ENCODE data around the gene SPOCK1. TPM values are rescaled to one million over a fixed set of nuclear protein-coding genes. Genes with fewer than 3 reads are reported as not detected.

The SPOCK1 gene
- total and polyA plus RNA-seq, 2 experiments from 2014 or later = 5.6 to 10.1 TPM

DNA sequence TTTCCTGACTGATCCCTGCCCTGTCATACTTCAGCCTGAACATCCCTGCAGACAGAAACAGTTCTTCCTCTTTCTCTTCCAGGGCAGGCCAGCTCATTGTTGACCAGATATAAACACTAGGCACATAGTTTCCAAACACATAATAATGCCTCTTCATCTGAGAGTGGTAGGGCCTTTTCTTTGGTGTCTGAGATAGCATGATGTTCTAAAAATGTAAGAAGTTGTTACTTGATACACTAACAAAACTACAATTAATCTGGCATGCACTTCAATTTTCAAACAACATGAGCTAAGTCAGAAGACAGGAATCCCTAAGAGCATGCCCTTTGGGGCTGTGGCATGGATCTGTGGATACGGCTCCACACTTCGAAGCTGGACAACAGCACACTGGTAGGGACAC is 246.6 kb downstream of the SPOCK1 start:
- Histone ChIP-seq H3K4me1 (ENCODE audit: insufficient read depth) (no peaks in the 10 kb centered on the region), H2AFZ (no peak overlapping the region), H3K27me3 (no peaks in the 10 kb centered on the region), H3K79me2 (no peaks in the 10 kb centered on the region), H3K36me3 (replicated peaks; ENCODE audit: insufficient read depth, low read depth) (no peaks in the 10 kb centered on the region), H3K4me3 (no peak overlapping the region), H3K9me2 (replicated peaks; ENCODE audit: insufficient read depth) (no peaks in the 10 kb centered on the region), H3K4me2 (no peak overlapping the region), H3K27ac (no peak overlapping the region), H4K20me1 (ENCODE audit: insufficient read depth, poor library complexity, severe bottlenecking) (no peaks in the 10 kb centered on the region), H3K9me3 (ENCODE audit: low read depth) (no peaks in the 10 kb centered on the region)
- 90% methylated on average over 2 of the region's 2 CpGs for WGBS (ENCODE audit: low lambda C conversion rate, missing lambda C conversion rate)
- DNase-seq (ENCODE audit: low spot score) = no peak
- TF ChIP-seq EZH2 (IDR thresholded peaks at IDR 0.05; ENCODE audit: borderline replicate concordance) (no peak), EZH2phosphoT487 (IDR thresholded peaks at IDR 0.05; ENCODE audit: low read depth, severe bottlenecking, unreplicated experiment) (no peak)
- TF ChIP-seq, protein P1, sequence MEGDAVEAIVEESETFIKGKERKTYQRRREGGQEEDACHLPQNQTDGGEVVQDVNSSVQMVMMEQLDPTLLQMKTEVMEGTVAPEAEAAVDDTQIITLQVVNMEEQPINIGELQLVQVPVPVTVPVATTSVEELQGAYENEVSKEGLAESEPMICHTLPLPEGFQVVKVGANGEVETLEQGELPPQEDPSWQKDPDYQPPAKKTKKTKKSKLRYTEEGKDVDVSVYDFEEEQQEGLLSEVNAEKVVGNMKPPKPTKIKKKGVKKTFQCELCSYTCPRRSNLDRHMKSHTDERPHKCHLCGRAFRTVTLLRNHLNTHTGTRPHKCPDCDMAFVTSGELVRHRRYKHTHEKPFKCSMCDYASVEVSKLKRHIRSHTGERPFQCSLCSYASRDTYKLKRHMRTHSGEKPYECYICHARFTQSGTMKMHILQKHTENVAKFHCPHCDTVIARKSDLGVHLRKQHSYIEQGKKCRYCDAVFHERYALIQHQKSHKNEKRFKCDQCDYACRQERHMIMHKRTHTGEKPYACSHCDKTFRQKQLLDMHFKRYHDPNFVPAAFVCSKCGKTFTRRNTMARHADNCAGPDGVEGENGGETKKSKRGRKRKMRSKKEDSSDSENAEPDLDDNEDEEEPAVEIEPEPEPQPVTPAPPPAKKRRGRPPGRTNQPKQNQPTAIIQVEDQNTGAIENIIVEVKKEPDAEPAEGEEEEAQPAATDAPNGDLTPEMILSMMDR (IDR thresholded peaks at IDR 0.05; ENCODE audit: poor library complexity) = no peak

GRCh38 chr5:137250421-137250820 is 248.7 kb downstream of the SPOCK1 start:
- H3K36me3 ChIP-seq (replicated peaks; ENCODE audit: insufficient read depth, low read depth) = no peaks in the 10 kb centered on the region
- H2AFZ ChIP-seq = no peak overlapping the region
- no peak overlapping the region for H3K4me3 ChIP-seq
- TF ChIP-seq EZH2phosphoT487 (IDR thresholded peaks at IDR 0.05; ENCODE audit: low read depth, severe bottlenecking, unreplicated experiment) (no peak), EZH2 (IDR thresholded peaks at IDR 0.05; ENCODE audit: borderline replicate concordance) (no peak)
- TF ChIP-seq, protein P1 (IDR thresholded peaks at IDR 0.05; ENCODE audit: poor library complexity) = no peak
- no peaks in the 10 kb centered on the region for H3K79me2 ChIP-seq
- no peaks in the 10 kb centered on the region for H3K9me2 ChIP-seq (replicated peaks; ENCODE audit: insufficient read depth)
- no peak overlapping the region for H3K4me2 ChIP-seq
- no peak for DNase-seq (ENCODE audit: low spot score)
- 78% methylated on average over 6 of the region's 6 CpGs for WGBS (ENCODE audit: low lambda C conversion rate, missing lambda C conversion rate)
- no peaks in the 10 kb centered on the region for H3K9me3 ChIP-seq (ENCODE audit: low read depth)
- no peak overlapping the region for H3K27ac ChIP-seq
- H3K27me3 ChIP-seq = no peaks in the 10 kb centered on the region
- H3K4me1 ChIP-seq (ENCODE audit: insufficient read depth) = no peaks in the 10 kb centered on the region
- no peaks in the 10 kb centered on the region for H4K20me1 ChIP-seq (ENCODE audit: insufficient read depth, poor library complexity, severe bottlenecking)

DNA sequence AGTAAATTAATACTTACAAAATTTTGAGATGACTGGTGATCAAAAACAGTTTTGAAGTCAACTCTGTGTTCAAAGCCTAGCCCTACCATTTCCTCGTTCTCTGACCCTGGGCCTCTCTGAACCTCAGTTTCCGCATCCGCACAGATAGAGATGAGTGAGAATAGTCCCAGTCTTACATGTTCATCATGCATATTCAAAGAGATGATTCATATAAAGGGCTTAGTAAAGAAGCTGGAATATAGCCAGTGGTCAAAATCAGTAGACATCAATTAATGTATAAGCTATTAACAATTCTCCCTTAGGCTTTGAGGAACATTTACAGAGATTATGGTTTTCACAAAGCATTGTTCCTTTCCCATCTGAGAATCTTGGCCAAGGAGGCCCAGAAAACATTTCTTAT is 250.6 kb downstream of the SPOCK1 start:
- 93% methylated on average over 3 of the region's 3 CpGs for WGBS (ENCODE audit: low lambda C conversion rate, missing lambda C conversion rate)

More for the DNA sequence above, 250.6 kb downstream of the SPOCK1 start:
- H3K9me3 ChIP-seq (ENCODE audit: low read depth) = no peaks in the 10 kb centered on the region
- H3K36me3 ChIP-seq (replicated peaks; ENCODE audit: insufficient read depth, low read depth) = no peaks in the 10 kb centered on the region
- no peak overlapping the region for H2AFZ ChIP-seq
- H3K27me3 ChIP-seq = no peaks in the 10 kb centered on the region
- TF ChIP-seq, protein P1 (IDR thresholded peaks at IDR 0.05; ENCODE audit: poor library complexity) = no peak
- TF ChIP-seq EZH2 (IDR thresholded peaks at IDR 0.05; ENCODE audit: borderline replicate concordance) (no peak), EZH2phosphoT487 (IDR thresholded peaks at IDR 0.05; ENCODE audit: low read depth, severe bottlenecking, unreplicated experiment) (no peak)
- no peaks in the 10 kb centered on the region for H3K4me1 ChIP-seq (ENCODE audit: insufficient read depth)
- H3K4me2 ChIP-seq = no peak overlapping the region
- H3K79me2 ChIP-seq = no peaks in the 10 kb centered on the region
- DNase-seq (ENCODE audit: low spot score) = no peak
- no peak overlapping the region for H3K4me3 ChIP-seq
- no peak overlapping the region for H3K27ac ChIP-seq
- H4K20me1 ChIP-seq (ENCODE audit: insufficient read depth, poor library complexity, severe bottlenecking) = no peaks in the 10 kb centered on the region
- H3K9me2 ChIP-seq (replicated peaks; ENCODE audit: insufficient read depth) = no peaks in the 10 kb centered on the region

All from hepatocyte (in vitro differentiated cells).